HG03097 (cell line): Measurements from ENCODE around the gene HMGA1.

Source experiments
- ATAC-seq: cut with Tn5 transposase; IDR thresholded peaks from one replicate; pipeline ENCODE4 v1.9.1; 2021; ENCODE audit not compliant: unreplicated experiment, low FRiP score

Gene HMGA1

DNA sequence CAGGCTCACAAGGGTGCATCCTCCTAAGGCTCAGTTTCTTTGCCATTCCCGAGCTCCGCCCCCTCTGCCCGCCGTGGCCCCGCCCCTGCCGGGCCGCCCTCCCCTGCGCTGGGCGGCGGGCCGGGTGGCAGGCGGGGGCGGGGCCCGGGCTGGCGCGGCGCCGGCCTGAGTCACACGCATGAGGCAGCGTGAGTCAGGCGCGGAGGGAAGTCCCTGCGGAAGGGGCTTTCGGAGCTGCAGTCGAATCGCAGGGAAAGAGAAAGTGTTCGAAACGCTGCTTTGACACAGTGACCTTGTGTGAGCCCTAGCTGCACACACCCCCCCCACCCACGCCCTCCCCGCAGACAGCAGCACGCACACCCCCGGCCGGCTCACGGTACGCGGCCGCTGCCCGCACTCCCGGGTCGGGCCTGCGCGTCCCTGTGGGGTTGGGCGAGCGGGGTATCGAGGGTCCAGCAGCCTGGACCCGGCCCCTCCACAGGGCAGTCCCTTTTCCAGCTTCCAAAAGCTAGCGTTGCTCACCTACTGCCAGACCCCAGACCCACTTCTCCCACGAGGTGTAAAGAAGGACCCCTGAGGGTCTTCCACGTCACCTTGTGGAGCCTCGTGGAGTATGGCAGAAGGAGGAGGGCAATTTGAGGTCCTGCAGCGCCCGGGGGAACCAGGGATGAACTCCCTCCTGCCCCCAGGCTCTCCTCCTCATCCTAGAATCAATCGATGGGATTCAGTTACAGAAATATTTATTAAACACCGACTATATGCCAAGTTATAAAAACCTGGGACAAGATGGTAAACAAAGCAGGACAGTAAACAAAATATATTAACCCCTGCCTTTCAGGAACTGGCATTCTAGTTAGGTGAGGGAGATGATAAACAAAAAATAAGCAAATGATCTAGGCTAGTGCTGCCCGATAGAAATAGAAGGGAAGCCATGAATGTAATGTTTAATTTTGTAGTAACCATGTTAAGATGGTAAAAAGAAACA, 12.4 kb upstream of the HMGA1 start:
- peak; percentile 69 for ATAC-seq

- no peak for ATAC-seq
These were observed 11.1 kb upstream of the HMGA1 start for GRCh38 chr6:34225551-34225950.

DNA sequence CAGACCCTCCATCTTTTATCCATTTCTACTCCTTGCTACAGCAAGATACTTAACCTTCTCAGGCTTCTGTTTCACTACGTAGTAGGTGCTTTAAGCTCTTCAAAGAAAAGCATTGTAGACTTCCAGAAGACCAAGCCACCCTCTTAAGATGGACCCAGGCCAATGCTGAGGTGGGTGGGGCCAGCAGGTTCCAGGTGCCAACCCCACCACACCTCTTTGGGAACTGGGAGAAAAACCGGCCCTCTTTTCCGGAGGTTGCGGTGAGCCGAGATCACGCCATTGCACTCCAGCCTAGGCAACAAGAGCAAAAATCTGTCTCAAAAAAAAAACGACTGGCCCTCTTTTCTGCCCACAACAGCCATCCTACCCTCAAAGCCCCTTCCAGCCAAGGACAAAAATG, 10.6 kb upstream of the HMGA1 start:
- ATAC-seq, result no peak

- no peak for ATAC-seq
These were observed 9.7 kb upstream of the HMGA1 start for GRCh38 chr6:34226731-34227586.

- no peak for ATAC-seq
These were observed 8.8 kb upstream of the HMGA1 start for GRCh38 chr6:34227761-34228421.

DNA sequence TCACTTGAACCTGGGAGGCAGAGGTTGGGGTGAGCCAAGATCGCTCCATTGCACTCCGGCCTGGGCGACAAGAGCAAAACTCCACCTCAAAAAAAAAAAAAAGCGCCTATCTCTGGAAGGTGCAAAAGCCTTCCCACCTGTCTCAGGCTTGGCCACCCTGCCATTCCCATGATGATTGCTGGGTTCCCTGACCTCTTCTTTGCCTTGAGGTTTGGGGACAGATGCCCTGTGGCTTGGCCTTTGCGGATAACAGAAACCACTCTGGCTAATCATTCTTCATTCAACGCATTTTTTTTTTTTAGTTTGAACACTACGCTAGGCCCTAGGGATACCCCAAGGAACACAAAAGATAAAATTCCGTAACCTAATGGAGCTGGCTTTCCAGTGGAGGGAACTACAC, 6.8 kb upstream of the HMGA1 start:
- no peak for ATAC-seq

- no peak for ATAC-seq
These were observed 5.9 kb upstream of the HMGA1 start for GRCh38 chr6:34230653-34231371.

GRCh38 chr6:34231566-34232336, 4.9 kb upstream of the HMGA1 start:
- ATAC-seq, result no peak

DNA sequence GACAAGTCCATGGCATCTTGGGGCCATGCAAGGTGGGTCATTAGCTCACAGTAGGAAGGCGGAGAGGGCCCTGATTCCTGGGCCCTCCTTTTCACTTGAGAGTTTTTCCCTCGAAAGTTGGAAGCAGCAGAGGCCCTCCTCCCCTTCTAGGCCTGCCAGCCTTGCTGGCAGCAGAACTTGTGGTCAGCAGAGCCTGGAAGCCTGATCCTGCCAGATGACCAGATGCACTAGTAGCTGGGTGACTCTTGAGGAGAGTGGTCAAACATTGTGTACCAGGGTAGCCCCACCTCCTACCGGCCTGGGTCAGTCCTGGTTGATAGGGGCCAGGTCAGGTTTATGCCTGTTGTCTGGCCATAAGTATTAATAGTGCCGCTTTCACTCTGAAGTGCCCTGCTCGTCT, 3.8 kb upstream of the HMGA1 start:
- no peak for ATAC-seq

DNA sequence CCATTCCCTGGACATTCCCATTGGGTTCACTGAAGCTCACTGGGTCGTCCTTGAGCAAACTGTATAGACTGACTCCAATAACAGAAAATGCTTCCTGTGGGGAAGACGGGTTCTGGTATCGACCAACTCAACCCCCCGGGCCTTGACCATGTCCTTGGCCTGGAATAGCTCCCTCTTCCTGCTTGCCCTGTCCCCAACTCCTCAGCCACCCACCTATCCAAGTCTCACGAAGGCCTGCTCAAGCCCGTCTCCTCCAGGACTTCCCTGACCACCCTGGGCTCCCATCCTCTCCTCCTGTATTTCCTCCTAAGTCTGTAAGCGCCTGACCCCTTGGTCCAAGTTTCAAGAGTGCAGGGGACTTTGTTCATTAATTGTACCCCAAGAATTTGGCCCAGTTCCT, 2.8 kb upstream of the HMGA1 start:
- no peak for ATAC-seq

GRCh38 chr6:34234667-34235306, 1.9 kb upstream of the HMGA1 start:
- ATAC-seq, result no peak

DNA sequence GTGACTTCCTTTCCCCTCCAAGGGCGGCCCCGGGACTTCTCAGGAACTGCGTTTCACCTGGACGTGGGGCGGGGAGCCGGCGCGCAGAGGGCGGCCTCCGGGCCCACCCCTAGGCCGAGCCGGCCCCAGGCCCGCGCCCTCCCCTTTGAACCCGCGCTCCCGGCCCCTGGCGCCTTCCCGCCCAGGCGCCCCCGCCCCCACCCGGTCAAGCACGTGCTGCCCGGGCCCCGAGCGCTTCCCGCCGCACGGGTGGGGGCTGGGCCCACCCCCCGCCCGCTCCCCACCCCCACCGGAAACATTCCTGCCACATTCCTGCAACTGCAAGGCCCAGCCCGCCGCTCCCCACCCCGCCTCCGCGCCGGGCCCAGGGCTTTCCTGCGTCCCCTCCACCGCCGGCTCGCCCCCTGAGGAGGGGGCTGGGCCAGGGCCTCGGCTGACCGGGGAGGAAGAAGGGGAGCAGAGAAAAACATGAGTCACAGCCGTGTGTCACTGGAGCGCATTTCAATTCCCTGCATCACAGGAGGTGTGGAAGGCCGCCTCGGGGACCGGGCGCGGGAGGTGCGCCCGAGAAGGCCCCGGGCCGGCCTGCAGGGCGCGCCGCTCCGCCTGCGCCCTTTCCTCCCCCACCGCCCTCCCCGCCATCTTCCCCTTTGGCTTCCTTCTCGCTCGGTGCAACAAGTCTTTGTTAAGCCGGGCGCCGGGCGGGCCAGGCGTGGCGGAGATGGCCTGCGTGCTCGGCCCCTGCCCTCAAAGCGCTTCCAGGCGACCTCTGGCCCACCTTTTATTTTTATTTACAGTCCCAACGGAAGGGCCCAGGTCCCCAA, 1.2 kb upstream of the HMGA1 start:
- no peak for ATAC-seq

GRCh38 chr6:34236131-34236442, 586 bp upstream of the HMGA1 start:
- ATAC-seq, result no peak

- peak; percentile 11 for ATAC-seq
These were observed 646 bp downstream of the HMGA1 start for GRCh38 chr6:34237316-34237721.

DNA sequence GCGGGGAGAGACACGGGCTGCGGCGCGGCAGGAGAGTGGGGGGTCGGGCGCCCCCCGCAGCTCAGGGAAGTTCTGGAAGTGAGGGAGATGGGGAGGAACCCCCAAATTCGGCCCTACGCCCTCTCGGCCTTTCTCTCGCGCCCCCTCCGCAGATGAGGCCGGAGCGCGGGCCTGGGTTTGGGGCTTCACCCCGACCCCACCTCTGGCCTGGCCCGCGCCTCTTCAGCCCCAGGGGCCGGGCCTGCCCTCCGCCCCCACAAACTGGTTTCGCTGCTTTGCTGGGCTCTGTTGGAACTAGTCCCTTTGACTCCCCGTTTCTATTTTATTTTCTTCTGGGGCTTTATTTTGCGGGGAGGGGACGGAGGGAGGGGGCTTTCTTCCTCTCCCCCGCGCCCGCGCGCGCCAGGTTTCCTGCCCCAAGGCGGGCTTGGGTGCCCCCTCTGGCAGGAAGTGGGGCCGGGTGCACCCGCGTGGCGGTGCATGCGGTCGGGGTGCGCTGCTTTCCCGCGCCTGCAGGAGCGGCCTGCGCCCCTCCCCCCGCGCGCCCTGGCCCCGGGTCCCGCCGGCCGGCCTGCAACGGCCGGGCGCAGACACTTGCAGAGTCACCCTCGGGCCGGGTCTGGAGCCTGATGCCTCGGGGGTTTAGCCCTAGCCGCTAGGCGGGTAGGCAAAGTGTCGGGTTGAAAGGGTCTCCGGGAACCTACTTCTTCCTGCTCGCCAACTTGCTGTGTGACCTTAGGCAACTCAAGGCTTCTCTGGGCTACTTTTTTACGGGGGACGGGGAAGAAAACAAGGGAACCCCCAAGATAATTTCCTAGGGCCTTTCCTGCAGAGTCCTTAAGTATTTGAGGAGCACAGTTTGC, 1.3 kb downstream of the HMGA1 start:
- ATAC-seq, result peak; percentile 16

DNA sequence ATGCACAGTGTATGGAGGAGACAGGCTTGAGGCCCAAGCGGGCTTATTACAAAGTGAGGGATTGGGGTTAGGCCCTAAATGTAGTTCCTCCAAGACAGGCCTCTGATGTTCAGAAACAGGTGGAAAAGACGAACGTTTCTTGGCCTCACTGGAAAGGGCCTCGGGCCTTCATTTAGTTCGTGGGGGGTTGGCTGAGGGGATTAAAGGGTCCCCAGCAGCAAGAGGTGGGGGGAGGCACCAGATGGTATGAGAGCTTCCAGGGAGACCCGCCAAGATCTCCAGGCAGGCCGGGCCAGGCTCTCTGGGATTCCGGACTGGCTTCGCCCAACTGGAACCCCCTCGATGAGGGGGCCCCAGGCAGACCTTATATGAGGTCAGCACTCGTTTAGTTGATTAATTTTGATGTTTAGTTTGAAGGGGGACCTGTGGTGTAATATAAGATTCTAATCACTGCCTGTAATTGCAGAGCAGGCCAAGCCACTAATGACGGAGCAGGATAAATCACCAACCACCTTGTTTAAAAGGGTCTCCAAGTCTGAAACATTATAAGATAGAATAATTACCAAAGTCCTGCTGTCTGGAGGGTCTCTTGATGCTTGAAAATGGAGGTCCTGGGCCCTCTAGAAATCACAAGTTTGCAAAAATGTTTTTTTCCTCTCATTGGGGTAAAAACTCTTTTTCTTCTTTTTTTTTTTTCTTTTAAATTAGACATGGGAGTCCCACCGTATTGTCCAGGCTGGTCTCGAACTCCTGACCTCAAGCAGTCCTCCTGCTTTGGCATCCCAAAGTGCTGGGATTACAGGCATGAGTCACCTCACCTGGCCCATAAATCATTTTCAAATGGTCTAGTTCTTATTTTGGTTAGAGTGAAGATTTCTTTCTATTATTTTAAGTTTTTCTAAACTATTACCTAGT, 2.2 kb downstream of the HMGA1 start:
- ATAC-seq, result no peak

- ATAC-seq, result no peak
These were observed 2.8 kb downstream of the HMGA1 start for GRCh38 chr6:34239500-34239825.
